ENCODE data around the gene C11orf52.
"Not testable (repeated sequence)": the region's sequence is repeated elsewhere in the genome, so short reads cannot be mapped to it uniquely, and the experiment has no call there.

Gene C11orf52

DNA sequence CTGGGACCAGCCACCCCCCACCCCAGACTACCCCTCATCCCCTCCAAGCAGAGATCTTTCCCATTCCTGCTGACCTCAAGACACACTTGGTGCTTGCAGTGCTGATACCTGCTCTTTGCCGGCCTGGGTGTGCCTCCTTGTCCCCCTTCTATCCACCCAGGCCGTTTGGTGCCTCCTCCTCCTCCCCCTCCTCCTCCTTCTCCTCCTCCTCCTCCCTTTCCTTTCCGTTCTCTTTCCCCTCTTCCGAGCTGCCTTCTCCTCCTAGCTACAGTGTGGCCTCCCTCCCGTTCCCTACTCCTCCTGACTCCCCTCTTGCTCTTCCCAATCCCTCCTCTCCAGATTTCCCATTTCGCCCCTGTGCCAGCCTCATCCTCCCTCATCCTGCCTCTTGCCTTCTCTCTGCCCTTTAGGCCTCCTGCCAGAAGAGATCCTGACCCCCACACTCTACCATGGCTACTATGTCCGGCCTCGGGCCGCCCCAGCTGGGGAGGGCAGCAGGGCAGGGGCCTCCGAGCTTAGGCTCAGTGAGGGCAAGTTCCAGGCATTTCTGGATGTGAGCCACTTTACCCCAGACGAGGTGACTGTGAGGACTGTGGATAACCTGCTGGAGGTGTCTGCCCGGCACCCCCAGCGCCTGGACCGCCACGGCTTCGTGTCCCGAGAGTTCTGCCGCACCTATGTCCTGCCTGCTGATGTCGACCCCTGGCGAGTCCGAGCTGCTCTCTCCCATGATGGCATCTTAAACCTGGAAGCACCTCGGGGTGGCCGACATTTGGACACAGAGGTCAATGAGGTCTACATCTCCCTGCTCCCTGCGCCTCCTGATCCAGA, 5.5 kb upstream of the C11orf52 start:
- DNase-seq: no peak

- DNase-seq: no peak
Measured at GRCh38 chr11:111913997-111914396, 4.7 kb upstream of the C11orf52 start.

DNA sequence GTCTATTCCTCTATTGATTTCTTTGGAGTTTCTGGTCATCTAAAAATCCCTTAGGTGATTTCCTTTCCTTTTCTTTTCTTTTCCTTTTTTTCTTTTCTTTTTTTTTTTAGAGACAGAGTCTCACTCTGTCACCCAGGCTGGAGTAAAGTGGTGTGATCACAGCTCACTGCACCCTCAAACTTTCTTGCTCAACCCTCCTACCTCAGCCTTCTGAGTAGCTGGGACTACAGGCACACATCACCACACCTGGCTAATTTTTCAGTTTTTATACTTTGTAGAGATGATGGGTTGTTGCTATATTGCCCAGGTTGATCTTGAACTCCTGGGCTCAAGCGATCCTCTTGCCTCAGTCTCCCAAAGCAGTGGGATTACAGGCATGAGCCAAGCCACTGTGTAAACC, 1.9 kb upstream of the C11orf52 start:
- no peak for DNase-seq

GRCh38 chr11:111917312-111917711, 1.4 kb upstream of the C11orf52 start:
- no peak for DNase-seq

DNA sequence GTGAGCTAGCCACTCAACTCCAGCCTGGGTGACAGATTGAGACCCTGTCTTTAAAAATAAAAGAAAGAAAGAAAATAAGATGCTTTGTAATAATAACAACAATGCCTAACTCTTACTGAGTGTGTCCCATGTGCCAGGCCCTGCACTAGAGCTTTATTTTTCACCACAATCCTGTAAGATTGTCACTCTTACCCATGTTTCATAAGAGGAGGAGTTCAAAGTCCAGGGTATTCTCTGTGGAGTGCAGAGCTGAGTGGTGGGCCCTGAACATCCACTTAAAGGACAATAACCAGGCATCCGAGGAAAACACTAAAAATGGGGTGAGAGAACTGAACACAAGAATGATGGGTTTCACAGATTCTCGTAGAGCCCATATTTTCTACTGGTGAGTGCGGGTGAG, 925 bp upstream of the C11orf52 start:
- no peak for DNase-seq

DNA sequence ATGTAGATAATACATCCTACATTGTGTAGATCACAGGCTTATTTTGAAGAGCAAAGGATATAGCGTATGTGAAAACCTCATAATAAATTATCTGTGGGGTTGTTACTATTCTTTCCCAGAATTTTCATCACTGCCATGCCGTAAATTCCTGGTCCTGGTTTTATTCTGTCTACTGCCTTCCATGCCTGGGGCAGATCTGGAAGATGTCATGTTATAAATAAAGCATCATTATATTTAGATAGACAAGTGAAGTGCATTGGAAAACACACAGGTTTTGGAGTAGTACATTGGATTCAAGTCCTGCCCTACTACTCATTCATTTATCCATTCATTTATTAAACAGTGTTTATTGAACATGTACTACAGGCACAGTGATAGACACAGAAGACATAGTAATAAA, 2.2 kb downstream of the C11orf52 start:
- no peak for DNase-seq

GRCh38 chr11:111921541-111922230, 3.0 kb downstream of the C11orf52 start:
- DNase-seq: no peak

- no peak for DNase-seq
Measured at GRCh38 chr11:111922803-111923202, 4.1 kb downstream of the C11orf52 start.

- no peak for DNase-seq
Measured at GRCh38 chr11:111923351-111923788, 4.7 kb downstream of the C11orf52 start.

GRCh38 chr11:111923951-111924350, 5.2 kb downstream of the C11orf52 start:
- no peak for DNase-seq

GRCh38 chr11:111925953-111926352, 7.2 kb downstream of the C11orf52 start:
- no peak for DNase-seq

DNA sequence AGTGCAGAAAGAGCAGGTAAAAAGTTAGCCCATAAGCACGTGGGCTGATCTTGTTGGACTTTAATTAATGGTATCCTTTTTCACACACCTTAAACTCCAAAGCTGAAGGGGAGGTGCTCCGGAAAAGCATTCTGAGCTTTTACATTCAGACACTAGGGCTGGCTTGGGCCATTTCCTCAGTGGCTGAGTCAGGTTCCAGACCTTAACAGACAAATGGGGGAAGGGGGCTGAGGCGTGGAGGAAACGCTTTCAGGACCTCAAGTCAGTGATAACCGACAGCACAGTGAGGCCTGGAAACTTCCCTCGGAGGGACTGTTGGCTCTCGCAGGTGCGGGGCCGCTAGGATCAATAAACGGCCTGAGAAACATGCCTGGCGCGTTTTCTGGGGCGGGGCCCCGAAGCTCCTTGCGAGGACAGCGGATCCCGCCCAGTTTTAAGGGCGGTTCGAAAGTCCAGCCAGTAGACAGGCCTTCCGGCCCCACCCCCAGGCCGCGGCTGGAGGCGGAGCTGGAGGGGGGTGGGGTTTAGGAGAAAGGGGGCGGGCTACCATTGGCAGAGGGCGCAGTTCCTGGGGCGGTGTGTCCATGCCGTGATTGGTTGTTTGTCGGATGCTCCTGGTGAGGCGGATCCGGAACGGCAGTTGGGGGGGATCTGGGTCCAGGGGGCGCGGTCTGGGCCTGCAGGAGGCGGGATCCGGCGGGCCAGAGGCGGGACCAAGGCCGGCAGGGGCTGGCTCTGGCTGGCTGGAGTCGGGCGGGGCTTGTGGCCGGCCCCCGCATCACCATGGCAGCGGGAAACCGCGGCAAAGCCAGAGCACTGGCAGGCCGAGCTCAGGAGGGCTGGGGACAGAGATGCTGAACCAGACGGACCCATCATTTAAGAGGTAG, 8.0 kb downstream of the C11orf52 start:
- DNase-seq: peak; percentile 94

DNA sequence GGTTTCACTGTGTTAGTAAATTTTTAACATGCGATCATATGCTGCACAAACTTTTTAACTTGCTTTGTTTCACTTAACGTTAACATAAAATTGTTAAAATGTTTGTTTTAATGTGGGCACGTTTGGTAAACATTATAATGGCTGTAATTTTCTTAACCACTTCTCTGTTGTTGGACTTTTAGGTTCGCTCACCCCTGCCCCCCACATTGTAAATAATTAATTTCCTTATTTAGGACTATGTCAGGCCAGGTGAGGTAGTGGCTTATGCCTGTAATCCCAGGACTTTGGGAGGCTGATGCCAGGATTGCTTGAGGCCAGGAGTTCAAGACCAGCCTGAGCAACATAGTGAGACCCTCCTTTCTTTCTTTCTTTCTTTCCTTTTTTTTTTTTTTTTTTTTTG, 11.8 kb downstream of the C11orf52 start:
- DNase-seq: no peak

- no peak for DNase-seq
Measured at GRCh38 chr11:111932611-111932950, 13.9 kb downstream of the C11orf52 start.

GRCh38 chr11:111933176-111933575, 14.5 kb downstream of the C11orf52 start:
- DNase-seq: not testable (repeated sequence)

DNA sequence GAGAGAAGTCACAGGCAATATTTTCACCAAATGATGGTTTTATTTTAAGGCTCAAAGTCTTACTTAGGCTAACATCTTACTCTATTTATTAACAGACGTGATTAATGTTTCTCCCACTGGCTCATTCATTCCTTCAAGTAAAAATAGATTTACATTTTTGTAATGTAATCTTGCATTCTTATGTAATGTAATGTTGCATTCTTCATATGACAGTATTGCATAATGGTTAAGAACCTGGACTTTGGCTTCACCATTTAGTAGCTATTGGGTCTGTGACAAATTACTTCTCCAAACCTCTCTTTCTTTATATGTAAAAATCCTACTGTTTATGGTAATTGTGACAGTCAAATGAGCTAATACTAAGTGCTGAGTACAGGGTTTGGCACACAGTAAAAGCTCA, 15.2 kb downstream of the C11orf52 start:
- DNase-seq: no peak

DNA sequence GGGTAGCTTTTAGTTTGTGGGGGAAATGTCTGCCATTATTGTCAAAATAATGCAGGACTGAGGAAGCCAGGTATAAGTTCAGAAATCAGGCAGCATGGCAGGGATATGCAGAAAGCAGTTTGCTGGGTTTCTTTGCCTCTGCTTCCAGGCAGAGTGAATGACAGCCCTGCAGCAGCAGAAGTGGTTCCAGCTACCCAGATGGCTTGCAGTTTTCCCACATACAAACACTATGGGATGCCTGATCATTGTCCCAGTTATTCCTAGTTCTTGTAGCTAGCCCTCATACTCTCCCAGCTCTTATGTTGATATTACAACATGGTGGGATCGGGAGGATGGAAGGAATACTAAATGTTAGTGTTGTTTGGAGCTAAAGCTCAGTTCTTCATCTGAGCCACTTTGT, 15.6 kb downstream of the C11orf52 start:
- no peak for DNase-seq

DNA sequence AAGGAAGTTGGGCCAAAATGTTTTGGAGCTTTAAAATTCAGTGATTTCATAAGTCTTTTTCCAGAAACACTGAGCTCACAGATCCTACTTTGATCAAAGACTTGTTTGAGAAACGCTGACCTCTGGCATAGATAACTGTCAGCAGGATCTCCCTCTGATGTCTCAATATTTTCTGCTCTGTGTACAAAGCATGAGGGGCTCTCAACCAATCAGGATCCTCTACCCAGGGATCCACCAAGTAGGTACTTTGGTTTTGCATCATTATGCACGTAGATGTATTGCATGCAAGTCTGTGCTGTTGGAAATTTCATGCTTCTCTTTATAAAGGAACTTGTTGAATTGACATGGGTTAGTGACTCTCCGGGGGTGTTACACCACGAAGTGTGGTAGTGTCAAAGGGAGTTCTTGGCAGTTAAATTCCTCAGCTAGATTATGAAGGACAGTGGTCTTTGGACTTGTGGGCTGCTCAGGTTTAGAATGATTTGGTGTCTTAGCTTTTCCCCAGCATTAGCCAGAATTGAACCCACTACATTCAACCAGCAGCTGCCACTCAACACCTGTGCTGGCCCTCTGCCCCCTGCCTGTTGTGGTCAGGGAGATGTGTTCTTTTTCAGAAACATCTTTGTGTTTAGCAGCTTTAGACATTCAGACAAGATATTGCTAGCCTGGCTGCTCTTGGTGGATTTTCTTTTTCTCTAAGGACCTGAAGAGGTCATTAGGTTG, 16.8 kb downstream of the C11orf52 start:
- no peak for DNase-seq

- no peak for DNase-seq
Measured at GRCh38 chr11:111936040-111936540, 17.4 kb downstream of the C11orf52 start.

DNA sequence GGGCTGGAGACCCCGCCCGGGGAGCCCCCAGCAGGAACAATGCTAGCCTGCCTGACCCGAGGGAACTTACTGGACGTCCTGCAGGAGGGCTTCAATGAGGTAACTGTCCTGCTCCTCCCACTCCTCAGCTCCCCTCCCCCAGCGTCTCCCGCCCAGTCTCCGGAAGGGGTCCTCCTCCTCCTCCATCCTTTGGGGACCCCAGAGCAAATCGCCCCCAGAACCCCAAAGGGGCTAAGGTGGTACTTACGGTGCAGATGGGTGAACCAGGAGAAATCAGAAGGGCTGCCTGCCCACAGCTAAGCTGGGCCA, 18.7 kb downstream of the C11orf52 start:
- no peak for DNase-seq

- no peak for DNase-seq
Measured at GRCh38 chr11:111937844-111938243, 19.1 kb downstream of the C11orf52 start.

- no peak for DNase-seq
Measured at GRCh38 chr11:111938687-111939160, 20.0 kb downstream of the C11orf52 start.

All from activated CD4-positive, CD25-positive, alpha-beta regulatory T cell treated with anti-CD3 and anti-CD28 coated beads, Interleukin-2, amount 50 U/mL, for 72 hours (primary cell).